Mammary epithelial cell (primary cell): ENCODE data around the gene DTX1.

Experiments used
- EZH2 ChIP-seq: IDR thresholded peaks from 2 replicates; pipeline ENCODE4 v1.6.1; 2012; ENCODE audit warnings: low read length, inconsistent platforms, borderline replicate concordance
- TF ChIP-seq, protein P1 (sequence below), 2 donors: IDR thresholded peaks in 1 of 2; conservative IDR thresholded peaks in 1 of 2; 2 replicates each; pipeline ENCODE4 v1.5.1; 2011 to 2012; ENCODE audit warnings: inconsistent platforms in 2 of 2, low read length in 2 of 2, mild to moderate bottlenecking in 2 of 2, control low read depth in 1 of 2, low read depth in 1 of 2; ENCODE audit not compliant: insufficient read depth in 1 of 2; ENCODE audit errors: extremely low read depth in 1 of 2

DNA sequence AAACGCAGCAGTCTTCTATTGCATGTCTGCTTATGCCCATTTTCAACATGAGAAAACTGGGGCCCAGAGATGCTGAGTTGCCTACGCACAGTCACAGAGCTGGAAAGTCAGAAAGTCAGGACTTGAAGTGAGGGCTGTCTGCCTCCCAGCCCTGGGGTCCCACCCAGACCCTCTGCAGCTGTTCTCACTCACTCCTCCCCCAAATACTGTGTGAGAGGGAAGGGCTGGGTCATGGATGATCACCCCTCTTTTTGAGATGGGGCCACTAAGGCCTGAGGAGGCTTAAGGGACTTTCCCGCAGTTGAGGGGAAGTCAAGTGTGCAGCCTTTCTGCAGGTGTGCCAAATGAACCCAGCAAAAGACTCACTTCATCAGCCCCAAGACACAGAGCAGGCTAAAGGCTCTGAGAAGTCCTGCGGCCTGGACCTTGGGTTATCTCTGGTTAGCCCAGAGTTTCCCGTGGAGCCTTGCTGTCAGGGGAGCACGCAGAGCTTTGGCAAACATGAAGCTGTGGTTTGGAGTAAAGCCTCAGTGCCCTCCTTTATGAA, 18.7 kb downstream of the DTX1 start:
- TF ChIP-seq, protein P1, sequence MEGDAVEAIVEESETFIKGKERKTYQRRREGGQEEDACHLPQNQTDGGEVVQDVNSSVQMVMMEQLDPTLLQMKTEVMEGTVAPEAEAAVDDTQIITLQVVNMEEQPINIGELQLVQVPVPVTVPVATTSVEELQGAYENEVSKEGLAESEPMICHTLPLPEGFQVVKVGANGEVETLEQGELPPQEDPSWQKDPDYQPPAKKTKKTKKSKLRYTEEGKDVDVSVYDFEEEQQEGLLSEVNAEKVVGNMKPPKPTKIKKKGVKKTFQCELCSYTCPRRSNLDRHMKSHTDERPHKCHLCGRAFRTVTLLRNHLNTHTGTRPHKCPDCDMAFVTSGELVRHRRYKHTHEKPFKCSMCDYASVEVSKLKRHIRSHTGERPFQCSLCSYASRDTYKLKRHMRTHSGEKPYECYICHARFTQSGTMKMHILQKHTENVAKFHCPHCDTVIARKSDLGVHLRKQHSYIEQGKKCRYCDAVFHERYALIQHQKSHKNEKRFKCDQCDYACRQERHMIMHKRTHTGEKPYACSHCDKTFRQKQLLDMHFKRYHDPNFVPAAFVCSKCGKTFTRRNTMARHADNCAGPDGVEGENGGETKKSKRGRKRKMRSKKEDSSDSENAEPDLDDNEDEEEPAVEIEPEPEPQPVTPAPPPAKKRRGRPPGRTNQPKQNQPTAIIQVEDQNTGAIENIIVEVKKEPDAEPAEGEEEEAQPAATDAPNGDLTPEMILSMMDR (conservative IDR thresholded peaks at IDR 0.05 in 1 of 2, IDR thresholded peaks at IDR 0.05 in 1 of 2; ENCODE audit: extremely low read depth in 1 of 2, insufficient read depth in 1 of 2, low read depth in 1 of 2, low read length in 2 of 2), result no peak
- no peak for TF ChIP-seq EZH2
